K562 (cell line): Measurements from ENCODE around the gene RAB31. TPM values are rescaled to one million over a fixed set of nuclear protein-coding genes. Genes with fewer than 3 reads are reported as not detected.

Source experiments
- BMI1 ChIP-seq: fragments of 150-350 bp; IDR thresholded peaks from 2 replicates; pipeline ENCODE4 v1.6.1; 2014; ENCODE audit warnings: low read length
- KDM4B ChIP-seq, 2 experiments: fragments of 450-650 bp in 1 of 2; sonication (generic) in 1 of 2; IDR thresholded peaks; 2 replicates each; pipeline ENCODE4 v1.6.1; 2016 to 2017; ENCODE audit warnings: borderline replicate concordance in 2 of 2, antibody characterized with exemption in 1 of 2, low read depth in 1 of 2, mild to moderate bottlenecking in 1 of 2
- KLF16 ChIP-seq: IDR thresholded peaks from 2 replicates; pipeline ENCODE4 v1.6.1; 2016; ENCODE audit warnings: antibody characterized with exemption
- MAFG ChIP-seq: fragments of 450-650 bp; conservative IDR thresholded peaks from 2 replicates; pipeline ENCODE4 v1.6.1; 2016; ENCODE audit warnings: missing genetic modification characterization, missing compliant biosample characterization
- MIER1 ChIP-seq: fragments of 450-650 bp; IDR thresholded peaks from 2 replicates; pipeline ENCODE4 v1.6.1; 2016; ENCODE audit warnings: antibody characterized with exemption, mild to moderate bottlenecking, low read depth
- SOX6 ChIP-seq: fragments of 450-650 bp; IDR thresholded peaks from 2 replicates; pipeline ENCODE4 v1.6.1; 2014; ENCODE audit warnings: mild to moderate bottlenecking
- SPI1 ChIP-seq: IDR thresholded peaks from 2 replicates; pipeline ENCODE4 v1.6.1; 2011; ENCODE audit warnings: low read depth, low read length, control low read depth, borderline replicate concordance
- SREBF2 ChIP-seq: sonication (generic); formaldehyde crosslinking; IDR thresholded peaks from 2 replicates; pipeline ENCODE4 v1.4.0; 2020; ENCODE audit warnings: mild to moderate bottlenecking, missing genetic modification reagents
- SUPT5H ChIP-seq: fragments of 450-650 bp; IDR thresholded peaks from 2 replicates; pipeline ENCODE4 v1.6.1; 2016
- ZBTB1 ChIP-seq: sonication (generic); formaldehyde crosslinking; IDR thresholded peaks from 2 replicates; pipeline ENCODE4 v1.8.1; 2023; ENCODE audit warnings: missing genetic modification reagents, low read depth, mild to moderate bottlenecking, borderline replicate concordance
- ZC3H8 ChIP-seq: fragments of 450-650 bp; IDR thresholded peaks from 2 replicates; pipeline ENCODE4 v1.6.1; 2017
- ZEB2 ChIP-seq: fragments of 450-650 bp; IDR thresholded peaks from 2 replicates; pipeline ENCODE4 v1.6.1; 2016
- ZNF121 ChIP-seq: sonication (generic); formaldehyde crosslinking; conservative IDR thresholded peaks from 2 replicates; pipeline ENCODE4 v1.8.0; 2022; ENCODE audit warnings: missing genetic modification reagents
- ZNF124 ChIP-seq: sonication (generic); formaldehyde crosslinking; IDR thresholded peaks from 2 replicates; pipeline ENCODE4 v1.8.1; 2022; ENCODE audit warnings: missing genetic modification reagents
- polyA plus RNA-seq, 8 experiments: library from polyadenylated mRNA; depleted of rRNA in 4 of 8; stranded (reverse) in 5 of 8; unstranded in 3 of 8; fragments of >200 nt; fragmentation: Nextera tagmentation in 2 of 8; fragmentation: Illumina TruSeq in 1 of 8; extraction: Ambion mirVana in 2 of 8; extraction: Trizol in 1 of 8; gene quantifications; 2 replicates each; pipeline versions ENCODE4 v1.2.1 to v1.2.3, GENCODE V29; 2011 to 2014; ENCODE audit warnings: inconsistent platforms in 1 of 8, missing spikeins in 1 of 8
- total RNA-seq, 7 experiments: library from RNA; depleted of rRNA in 6 of 7; stranded (reverse); fragments of >200 nt in 6 of 7; fragmentation: Illumina TruSeq in 2 of 7; extraction: Trizol in 2 of 7; gene quantifications; 2 replicates each; pipeline versions ENCODE4 v1.2.1 to v1.2.3, GENCODE V29; 2011 to 2021; ENCODE audit warnings: low replicate concordance in 1 of 7
- TF ChIP-seq, protein P1 (sequence below): fragments of 250-450 bp; sonication (Bioruptor Pico); IDR thresholded peaks from 2 replicates; pipeline ENCODE4 v1.4.0; 2020; ENCODE audit warnings: mild to moderate bottlenecking, moderate library complexity, borderline replicate concordance
- TF ChIP-seq, protein P2 (sequence below): fragments of 250-450 bp; sonication (Bioruptor Pico); IDR thresholded peaks from 2 replicates; pipeline ENCODE4 v1.5.0; 2021; ENCODE audit warnings: mild to moderate bottlenecking, borderline replicate concordance
- TF ChIP-seq, protein P3 (sequence below): fragments of 450-650 bp; IDR thresholded peaks from 2 replicates; pipeline ENCODE4 v1.6.1; 2017; ENCODE audit warnings: antibody characterized with exemption, mild to moderate bottlenecking
- TF ChIP-seq, protein P4 (sequence below), 2 experiments: IDR thresholded peaks; 2 replicates each; pipeline ENCODE4 v1.6.1; 2012; ENCODE audit warnings: improper control_type of control experiment in 2 of 2, low read depth in 2 of 2, low read length in 2 of 2, borderline replicate concordance in 1 of 2

The RAB31 gene
- total and polyA plus RNA-seq, 9 of the 15 experiments (the other 6 are each of a cell fraction or from before 2014, with no cell fraction given) = 20.7 to 70.4 (median 41.3) TPM

DNA sequence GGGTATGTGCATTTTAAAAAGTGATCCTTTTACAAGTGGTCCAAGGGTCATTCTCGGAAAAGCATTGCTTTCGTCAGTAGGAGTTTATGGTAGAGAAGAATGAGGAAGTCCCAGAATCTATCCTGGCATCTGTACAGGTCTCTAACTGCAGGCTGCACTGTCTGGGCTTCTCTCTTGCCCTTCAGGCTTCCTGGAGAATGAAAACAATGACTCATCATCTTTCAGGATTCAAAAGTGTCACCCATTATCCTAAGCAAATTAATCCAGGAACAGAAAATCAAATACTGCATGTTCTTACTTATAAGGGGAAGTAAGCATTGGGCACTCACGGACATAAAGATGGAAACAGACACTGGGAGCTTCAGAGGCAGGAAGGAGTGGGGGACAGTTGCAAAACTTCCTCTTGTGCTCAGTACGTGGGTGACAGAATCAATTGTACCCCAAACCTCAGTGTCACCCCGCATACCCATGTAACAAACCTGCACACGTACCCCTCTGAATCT is 117.5 kb downstream of the RAB31 start (continued):
- TF ChIP-seq BMI1 (no peak), MAFG (tag) (peak; percentile 100), ZNF121 (no peak), ZEB2 (peak; percentile 91), ZNF124 (CRISPR knock-in tag) (no peak), SOX6 (peak; percentile 92), ZBTB1 (CRISPR knock-in tag) (no peak), SUPT5H (no peak), SREBF2 (CRISPR knock-in tag) (no peak), ZC3H8 (no peak), KLF16 (peak; percentile 45; the same call in 1 of the 2 replicates), SPI1 (peak; percentile 100), KDM4B (IDR thresholded peaks at IDR 0.05; ENCODE audit: borderline replicate concordance in 2 of 2, low read depth in 1 of 2) (no peak), MIER1 (no peak)
- TF ChIP-seq, protein P1, sequence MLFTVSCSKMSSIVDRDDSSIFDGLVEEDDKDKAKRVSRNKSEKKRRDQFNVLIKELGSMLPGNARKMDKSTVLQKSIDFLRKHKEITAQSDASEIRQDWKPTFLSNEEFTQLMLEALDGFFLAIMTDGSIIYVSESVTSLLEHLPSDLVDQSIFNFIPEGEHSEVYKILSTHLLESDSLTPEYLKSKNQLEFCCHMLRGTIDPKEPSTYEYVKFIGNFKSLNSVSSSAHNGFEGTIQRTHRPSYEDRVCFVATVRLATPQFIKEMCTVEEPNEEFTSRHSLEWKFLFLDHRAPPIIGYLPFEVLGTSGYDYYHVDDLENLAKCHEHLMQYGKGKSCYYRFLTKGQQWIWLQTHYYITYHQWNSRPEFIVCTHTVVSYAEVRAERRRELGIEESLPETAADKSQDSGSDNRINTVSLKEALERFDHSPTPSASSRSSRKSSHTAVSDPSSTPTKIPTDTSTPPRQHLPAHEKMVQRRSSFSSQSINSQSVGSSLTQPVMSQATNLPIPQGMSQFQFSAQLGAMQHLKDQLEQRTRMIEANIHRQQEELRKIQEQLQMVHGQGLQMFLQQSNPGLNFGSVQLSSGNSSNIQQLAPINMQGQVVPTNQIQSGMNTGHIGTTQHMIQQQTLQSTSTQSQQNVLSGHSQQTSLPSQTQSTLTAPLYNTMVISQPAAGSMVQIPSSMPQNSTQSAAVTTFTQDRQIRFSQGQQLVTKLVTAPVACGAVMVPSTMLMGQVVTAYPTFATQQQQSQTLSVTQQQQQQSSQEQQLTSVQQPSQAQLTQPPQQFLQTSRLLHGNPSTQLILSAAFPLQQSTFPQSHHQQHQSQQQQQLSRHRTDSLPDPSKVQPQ (CRISPR knock-in tag) = no peak
- TF ChIP-seq, protein P2, sequence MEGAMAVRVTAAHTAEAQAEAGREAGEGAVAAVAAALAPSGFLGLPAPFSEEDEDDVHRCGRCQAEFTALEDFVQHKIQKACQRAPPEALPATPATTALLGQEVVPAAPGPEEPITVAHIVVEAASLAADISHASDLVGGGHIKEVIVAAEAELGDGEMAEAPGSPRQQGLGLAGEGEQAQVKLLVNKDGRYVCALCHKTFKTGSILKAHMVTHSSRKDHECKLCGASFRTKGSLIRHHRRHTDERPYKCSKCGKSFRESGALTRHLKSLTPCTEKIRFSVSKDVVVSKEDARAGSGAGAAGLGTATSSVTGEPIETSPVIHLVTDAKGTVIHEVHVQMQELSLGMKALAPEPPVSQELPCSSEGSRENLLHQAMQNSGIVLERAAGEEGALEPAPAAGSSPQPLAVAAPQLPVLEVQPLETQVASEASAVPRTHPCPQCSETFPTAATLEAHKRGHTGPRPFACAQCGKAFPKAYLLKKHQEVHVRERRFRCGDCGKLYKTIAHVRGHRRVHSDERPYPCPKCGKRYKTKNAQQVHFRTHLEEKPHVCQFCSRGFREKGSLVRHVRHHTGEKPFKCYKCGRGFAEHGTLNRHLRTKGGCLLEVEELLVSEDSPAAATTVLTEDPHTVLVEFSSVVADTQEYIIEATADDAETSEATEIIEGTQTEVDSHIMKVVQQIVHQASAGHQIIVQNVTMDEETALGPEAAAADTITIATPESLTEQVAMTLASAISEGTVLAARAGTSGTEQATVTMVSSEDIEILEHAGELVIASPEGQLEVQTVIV (CRISPR knock-in tag) = no peak
- TF ChIP-seq, protein P3, sequence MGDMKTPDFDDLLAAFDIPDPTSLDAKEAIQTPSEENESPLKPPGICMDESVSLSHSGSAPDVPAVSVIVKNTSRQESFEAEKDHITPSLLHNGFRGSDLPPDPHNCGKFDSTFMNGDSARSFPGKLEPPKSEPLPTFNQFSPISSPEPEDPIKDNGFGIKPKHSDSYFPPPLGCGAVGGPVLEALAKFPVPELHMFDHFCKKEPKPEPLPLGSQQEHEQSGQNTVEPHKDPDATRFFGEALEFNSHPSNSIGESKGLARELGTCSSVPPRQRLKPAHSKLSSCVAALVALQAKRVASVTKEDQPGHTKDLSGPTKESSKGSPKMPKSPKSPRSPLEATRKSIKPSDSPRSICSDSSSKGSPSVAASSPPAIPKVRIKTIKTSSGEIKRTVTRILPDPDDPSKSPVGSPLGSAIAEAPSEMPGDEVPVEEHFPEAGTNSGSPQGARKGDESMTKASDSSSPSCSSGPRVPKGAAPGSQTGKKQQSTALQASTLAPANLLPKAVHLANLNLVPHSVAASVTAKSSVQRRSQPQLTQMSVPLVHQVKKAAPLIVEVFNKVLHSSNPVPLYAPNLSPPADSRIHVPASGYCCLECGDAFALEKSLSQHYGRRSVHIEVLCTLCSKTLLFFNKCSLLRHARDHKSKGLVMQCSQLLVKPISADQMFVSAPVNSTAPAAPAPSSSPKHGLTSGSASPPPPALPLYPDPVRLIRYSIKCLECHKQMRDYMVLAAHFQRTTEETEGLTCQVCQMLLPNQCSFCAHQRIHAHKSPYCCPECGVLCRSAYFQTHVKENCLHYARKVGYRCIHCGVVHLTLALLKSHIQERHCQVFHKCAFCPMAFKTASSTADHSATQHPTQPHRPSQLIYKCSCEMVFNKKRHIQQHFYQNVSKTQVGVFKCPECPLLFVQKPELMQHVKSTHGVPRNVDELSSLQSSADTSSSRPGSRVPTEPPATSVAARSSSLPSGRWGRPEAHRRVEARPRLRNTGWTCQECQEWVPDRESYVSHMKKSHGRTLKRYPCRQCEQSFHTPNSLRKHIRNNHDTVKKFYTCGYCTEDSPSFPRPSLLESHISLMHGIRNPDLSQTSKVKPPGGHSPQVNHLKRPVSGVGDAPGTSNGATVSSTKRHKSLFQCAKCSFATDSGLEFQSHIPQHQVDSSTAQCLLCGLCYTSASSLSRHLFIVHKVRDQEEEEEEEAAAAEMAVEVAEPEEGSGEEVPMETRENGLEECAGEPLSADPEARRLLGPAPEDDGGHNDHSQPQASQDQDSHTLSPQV = no peak
- TF ChIP-seq, protein P4, sequence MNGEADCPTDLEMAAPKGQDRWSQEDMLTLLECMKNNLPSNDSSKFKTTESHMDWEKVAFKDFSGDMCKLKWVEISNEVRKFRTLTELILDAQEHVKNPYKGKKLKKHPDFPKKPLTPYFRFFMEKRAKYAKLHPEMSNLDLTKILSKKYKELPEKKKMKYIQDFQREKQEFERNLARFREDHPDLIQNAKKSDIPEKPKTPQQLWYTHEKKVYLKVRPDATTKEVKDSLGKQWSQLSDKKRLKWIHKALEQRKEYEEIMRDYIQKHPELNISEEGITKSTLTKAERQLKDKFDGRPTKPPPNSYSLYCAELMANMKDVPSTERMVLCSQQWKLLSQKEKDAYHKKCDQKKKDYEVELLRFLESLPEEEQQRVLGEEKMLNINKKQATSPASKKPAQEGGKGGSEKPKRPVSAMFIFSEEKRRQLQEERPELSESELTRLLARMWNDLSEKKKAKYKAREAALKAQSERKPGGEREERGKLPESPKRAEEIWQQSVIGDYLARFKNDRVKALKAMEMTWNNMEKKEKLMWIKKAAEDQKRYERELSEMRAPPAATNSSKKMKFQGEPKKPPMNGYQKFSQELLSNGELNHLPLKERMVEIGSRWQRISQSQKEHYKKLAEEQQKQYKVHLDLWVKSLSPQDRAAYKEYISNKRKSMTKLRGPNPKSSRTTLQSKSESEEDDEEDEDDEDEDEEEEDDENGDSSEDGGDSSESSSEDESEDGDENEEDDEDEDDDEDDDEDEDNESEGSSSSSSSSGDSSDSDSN (IDR thresholded peaks at IDR 0.05; ENCODE audit: borderline replicate concordance in 1 of 2, low read depth in 2 of 2, low read length in 2 of 2) = no peak
